ENCODE measurements around the gene SLC25A38. TPM values are rescaled to one million over a fixed set of nuclear protein-coding genes. Genes with fewer than 3 reads are reported as not detected.

The SLC25A38 gene
- total RNA-seq = 10 to 100 TPM; 37.5 to 39.7 TPM

- Mint-ChIP-seq H3K4me1 (ENCODE audit: low read depth) (peaks cover 52% of the 10 kb centered on the region), H3K9me3 (no peaks in the 10 kb centered on the region), H3K27ac (peak within 1 kb of the TSS; percentile 98), H3K27me3 (ENCODE audit: low read depth) (no peaks in the 10 kb centered on the region), H3K4me3 (peak within 1 kb of the TSS; percentile 98), H3K36me3 (ENCODE audit: insufficient read depth in 2 of 2) (peaks cover 0 to 10% of the 10 kb centered on the region in 2 donors)
- peak; percentile 86 to 90 for ATAC-seq (replicated peaks in 1 of 2)
- peak; percentile 85 to 90 for DNase-seq
Observed at GRCh38 chr3:39383045-39383880, at the start of gene SLC25A38. Gene SLC25A38 (plus strand): TSS chr3:39383370. CDS start chr3:39383725, 355 bp downstream.

- Mint-ChIP-seq H3K27me3 (ENCODE audit: low read depth) (no peaks in the 10 kb centered on the region), H3K4me1 (ENCODE audit: low read depth) (peaks cover 21% of the 10 kb centered on the region), H3K4me3 (no peak overlapping the region), H3K27ac (no peak overlapping the region), H3K9me3 (peaks cover 2 to 3% of the 10 kb centered on the region in 2 donors), H3K36me3 (ENCODE audit: insufficient read depth in 2 of 2) (no peaks in the 10 kb centered on the region)
- DNase-seq (no peak), ATAC-seq (replicated peaks in 1 of 2) (peak in 1 of 2 donors; percentile 38)
Observed at GRCh38 chr3:39333607-39334006, 49.6 kb upstream of the SLC25A38 start.

GRCh38 chr3:39334205-39334604 lies 49.0 kb upstream of the SLC25A38 start:
- DNase-seq (no peak), ATAC-seq (replicated peaks in 1 of 2) (peak in 1 of 2 donors; percentile 33)
- Mint-ChIP-seq H3K36me3 (ENCODE audit: insufficient read depth in 2 of 2) (no peaks in the 10 kb centered on the region), H3K9me3 (peaks cover 2 to 3% of the 10 kb centered on the region in 2 donors), H3K27me3 (ENCODE audit: low read depth) (no peaks in the 10 kb centered on the region), H3K4me3 (no peak overlapping the region), H3K27ac (no peak overlapping the region), H3K4me1 (ENCODE audit: low read depth) (peaks cover 21% of the 10 kb centered on the region)

GRCh38 chr3:39338201-39338600 lies 45.0 kb upstream of the SLC25A38 start:
- H3K27ac Mint-ChIP-seq = no peak overlapping the region
- no peak for ATAC-seq (replicated peaks in 1 of 2)
- no peak for DNase-seq
- H3K36me3 Mint-ChIP-seq (ENCODE audit: insufficient read depth in 2 of 2) = no peaks in the 10 kb centered on the region
- H3K4me3 Mint-ChIP-seq = no peak overlapping the region
- peaks cover 2 to 3% of the 10 kb centered on the region in 2 donors for H3K9me3 Mint-ChIP-seq
- peaks cover 18% of the 10 kb centered on the region for H3K4me1 Mint-ChIP-seq (ENCODE audit: low read depth)
- no peaks in the 10 kb centered on the region for H3K27me3 Mint-ChIP-seq (ENCODE audit: low read depth)

- peaks cover 2 to 3% of the 10 kb centered on the region in 2 donors for H3K9me3 Mint-ChIP-seq
- H3K36me3 Mint-ChIP-seq (ENCODE audit: insufficient read depth in 2 of 2) = no peaks in the 10 kb centered on the region
- DNase-seq (no peak), ATAC-seq (replicated peaks in 1 of 2) (no peak)
- no peaks in the 10 kb centered on the region for H3K27me3 Mint-ChIP-seq (ENCODE audit: low read depth)
- H3K4me3 Mint-ChIP-seq = no peak overlapping the region
- no peak overlapping the region for H3K27ac Mint-ChIP-seq
- H3K4me1 Mint-ChIP-seq (ENCODE audit: low read depth) = peaks cover 27% of the 10 kb centered on the region
Observed at GRCh38 chr3:39339086-39339485, 44.1 kb upstream of the SLC25A38 start.

GRCh38 chr3:39343076-39343717 lies 40.0 kb upstream of the SLC25A38 start:
- H3K4me3 Mint-ChIP-seq = peak overlapping the region in 1 of 2 donors; percentile 35
- no peak overlapping the region for H3K27ac Mint-ChIP-seq
- ATAC-seq (replicated peaks in 1 of 2) (peak; percentile 33 to 60), DNase-seq (no peak)
- H3K9me3 Mint-ChIP-seq = no peaks in the 10 kb centered on the region
- no peaks in the 10 kb centered on the region for H3K36me3 Mint-ChIP-seq (ENCODE audit: insufficient read depth in 2 of 2)
- no peaks in the 10 kb centered on the region for H3K27me3 Mint-ChIP-seq (ENCODE audit: low read depth)
- peaks cover 54% of the 10 kb centered on the region for H3K4me1 Mint-ChIP-seq (ENCODE audit: low read depth)

GRCh38 chr3:39343760-39344159 lies 39.4 kb upstream of the SLC25A38 start:
- Mint-ChIP-seq H3K27me3 (ENCODE audit: low read depth) (no peaks in the 10 kb centered on the region), H3K4me3 (peak overlapping the region in 1 of 2 donors; percentile 35), H3K4me1 (ENCODE audit: low read depth) (peaks cover 55% of the 10 kb centered on the region), H3K9me3 (no peaks in the 10 kb centered on the region), H3K36me3 (ENCODE audit: insufficient read depth in 2 of 2) (no peaks in the 10 kb centered on the region), H3K27ac (no peak overlapping the region)
- ATAC-seq (replicated peaks in 1 of 2) (peak; percentile 52 to 57), DNase-seq (no peak)

GRCh38 chr3:39344746-39345344 lies 38.3 kb upstream of the SLC25A38 start:
- DNase-seq (no peak), ATAC-seq (replicated peaks in 1 of 2) (no peak)
- Mint-ChIP-seq H3K9me3 (no peaks in the 10 kb centered on the region), H3K36me3 (ENCODE audit: insufficient read depth in 2 of 2) (no peaks in the 10 kb centered on the region), H3K27me3 (ENCODE audit: low read depth) (no peaks in the 10 kb centered on the region), H3K4me3 (no peak overlapping the region), H3K27ac (no peak overlapping the region), H3K4me1 (ENCODE audit: low read depth) (peaks cover 56% of the 10 kb centered on the region)

GRCh38 chr3:39346785-39347585 lies 36.2 kb upstream of the SLC25A38 start:
- Mint-ChIP-seq H3K9me3 (no peaks in the 10 kb centered on the region), H3K4me1 (ENCODE audit: low read depth) (peaks cover 67% of the 10 kb centered on the region), H3K27ac (peak overlapping the region; percentile 22), H3K4me3 (peak overlapping the region; percentile 54 to 59), H3K27me3 (ENCODE audit: low read depth) (no peaks in the 10 kb centered on the region), H3K36me3 (ENCODE audit: insufficient read depth in 2 of 2) (peaks cover 0 to 1% of the 10 kb centered on the region in 2 donors)
- DNase-seq = no peak
- ATAC-seq (replicated peaks in 1 of 2) = peak; percentile 85 to 89

GRCh38 chr3:39347586-39347876 lies 35.6 kb upstream of the SLC25A38 start:
- Mint-ChIP-seq H3K9me3 (no peaks in the 10 kb centered on the region), H3K36me3 (ENCODE audit: insufficient read depth in 2 of 2) (peaks cover 0 to 1% of the 10 kb centered on the region in 2 donors), H3K4me1 (ENCODE audit: low read depth) (peaks cover 67% of the 10 kb centered on the region), H3K27me3 (ENCODE audit: low read depth) (no peaks in the 10 kb centered on the region), H3K27ac (no peak overlapping the region), H3K4me3 (peak overlapping the region in 1 of 2 donors; percentile 59)
- ATAC-seq (replicated peaks in 1 of 2) (no peak), DNase-seq (no peak)

- no peak for ATAC-seq (replicated peaks in 1 of 2)
- Mint-ChIP-seq H3K27me3 (ENCODE audit: low read depth) (no peaks in the 10 kb centered on the region), H3K36me3 (ENCODE audit: insufficient read depth in 2 of 2) (peaks cover 0 to 3% of the 10 kb centered on the region in 2 donors), H3K27ac (no peak overlapping the region), H3K4me1 (ENCODE audit: low read depth) (peaks cover 55% of the 10 kb centered on the region), H3K9me3 (no peaks in the 10 kb centered on the region), H3K4me3 (no peak overlapping the region)
- no peak for DNase-seq
Observed at GRCh38 chr3:39349080-39349479, 34.1 kb upstream of the SLC25A38 start.

GRCh38 chr3:39350714-39351113 lies 32.5 kb upstream of the SLC25A38 start:
- Mint-ChIP-seq H3K9me3 (no peaks in the 10 kb centered on the region), H3K36me3 (ENCODE audit: insufficient read depth in 2 of 2) (peaks cover 0 to 3% of the 10 kb centered on the region in 2 donors), H3K4me1 (ENCODE audit: low read depth) (peaks cover 38% of the 10 kb centered on the region), H3K4me3 (no peak overlapping the region), H3K27ac (peak overlapping the region; percentile 31), H3K27me3 (ENCODE audit: low read depth) (peaks cover under 1% of the 10 kb centered on the region)
- DNase-seq (no peak), ATAC-seq (replicated peaks in 1 of 2) (no peak)

Measured in activated T-cell treated with anti-CD3 and anti-CD28 coated beads, Interleukin-2, amount 50 U/mL, for 72 hours (primary cell).